Measurements from ENCODE around the gene PSMD8.

DNA sequence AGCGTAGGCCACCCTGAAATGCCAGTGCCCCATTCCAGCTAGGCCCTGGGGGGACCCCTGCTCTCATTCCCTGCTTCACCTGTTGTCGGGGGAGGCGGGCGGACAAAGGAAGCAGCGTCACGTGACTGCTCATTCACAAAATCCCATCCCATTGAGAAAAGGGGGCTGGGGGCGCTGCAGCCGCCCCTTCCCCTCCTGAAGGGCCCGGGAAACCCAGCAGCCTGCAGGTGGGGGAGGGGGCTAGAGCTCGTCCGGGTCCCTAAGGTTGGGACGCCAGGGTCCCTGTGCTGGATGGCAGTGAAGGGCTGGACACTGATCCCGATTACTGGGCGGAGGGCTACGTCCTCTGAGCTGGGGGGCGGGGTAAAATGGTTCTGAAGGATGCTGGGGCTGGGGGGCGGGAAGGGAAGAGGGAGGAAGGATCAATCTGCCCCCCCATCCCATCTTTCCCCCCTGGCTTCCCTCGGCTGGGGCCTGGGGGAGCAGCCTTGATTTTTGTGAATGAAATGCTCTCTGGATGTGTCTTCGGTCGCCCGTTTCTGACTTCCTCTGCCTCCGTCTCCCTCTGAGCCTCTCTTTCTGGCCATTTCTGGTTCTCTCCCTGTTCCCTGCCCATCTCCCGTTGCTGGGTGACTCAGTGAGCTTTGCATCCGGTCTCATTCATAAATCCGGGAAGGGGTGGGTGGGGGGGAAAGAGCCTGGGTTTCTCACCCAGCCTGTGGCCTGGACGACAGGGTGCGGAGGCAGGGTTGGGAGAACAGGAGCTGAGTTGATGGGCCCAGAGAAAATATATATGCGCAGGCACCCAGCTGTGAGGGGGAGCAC lies 14.9 kb downstream of the PSMD8 start:
- TF ChIP-seq, protein P1, sequence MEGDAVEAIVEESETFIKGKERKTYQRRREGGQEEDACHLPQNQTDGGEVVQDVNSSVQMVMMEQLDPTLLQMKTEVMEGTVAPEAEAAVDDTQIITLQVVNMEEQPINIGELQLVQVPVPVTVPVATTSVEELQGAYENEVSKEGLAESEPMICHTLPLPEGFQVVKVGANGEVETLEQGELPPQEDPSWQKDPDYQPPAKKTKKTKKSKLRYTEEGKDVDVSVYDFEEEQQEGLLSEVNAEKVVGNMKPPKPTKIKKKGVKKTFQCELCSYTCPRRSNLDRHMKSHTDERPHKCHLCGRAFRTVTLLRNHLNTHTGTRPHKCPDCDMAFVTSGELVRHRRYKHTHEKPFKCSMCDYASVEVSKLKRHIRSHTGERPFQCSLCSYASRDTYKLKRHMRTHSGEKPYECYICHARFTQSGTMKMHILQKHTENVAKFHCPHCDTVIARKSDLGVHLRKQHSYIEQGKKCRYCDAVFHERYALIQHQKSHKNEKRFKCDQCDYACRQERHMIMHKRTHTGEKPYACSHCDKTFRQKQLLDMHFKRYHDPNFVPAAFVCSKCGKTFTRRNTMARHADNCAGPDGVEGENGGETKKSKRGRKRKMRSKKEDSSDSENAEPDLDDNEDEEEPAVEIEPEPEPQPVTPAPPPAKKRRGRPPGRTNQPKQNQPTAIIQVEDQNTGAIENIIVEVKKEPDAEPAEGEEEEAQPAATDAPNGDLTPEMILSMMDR (IDR thresholded peaks at IDR 0.05; ENCODE audit: low read depth, low read length, missing input control): no peak
- TF ChIP-seq SP1 (IDR thresholded peaks at IDR 0.05) (no peak), EGR1 (IDR thresholded peaks at IDR 0.05; ENCODE audit: low read depth in 2 of 2) (no peak), YY1 (IDR thresholded peaks at IDR 0.05) (no peak), RXRA (IDR thresholded peaks at IDR 0.05) (no peak), TAF1 (conservative IDR thresholded peaks at IDR 0.05) (no peak), HNF4A (conservative IDR thresholded peaks at IDR 0.05) (no peak), RAD21 (IDR thresholded peaks at IDR 0.05) (no peak)
- TF ChIP-seq, protein P2, sequence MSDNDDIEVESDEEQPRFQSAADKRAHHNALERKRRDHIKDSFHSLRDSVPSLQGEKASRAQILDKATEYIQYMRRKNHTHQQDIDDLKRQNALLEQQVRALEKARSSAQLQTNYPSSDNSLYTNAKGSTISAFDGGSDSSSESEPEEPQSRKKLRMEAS (IDR thresholded peaks at IDR 0.05): no peak
- TF ChIP-seq, protein P3, sequence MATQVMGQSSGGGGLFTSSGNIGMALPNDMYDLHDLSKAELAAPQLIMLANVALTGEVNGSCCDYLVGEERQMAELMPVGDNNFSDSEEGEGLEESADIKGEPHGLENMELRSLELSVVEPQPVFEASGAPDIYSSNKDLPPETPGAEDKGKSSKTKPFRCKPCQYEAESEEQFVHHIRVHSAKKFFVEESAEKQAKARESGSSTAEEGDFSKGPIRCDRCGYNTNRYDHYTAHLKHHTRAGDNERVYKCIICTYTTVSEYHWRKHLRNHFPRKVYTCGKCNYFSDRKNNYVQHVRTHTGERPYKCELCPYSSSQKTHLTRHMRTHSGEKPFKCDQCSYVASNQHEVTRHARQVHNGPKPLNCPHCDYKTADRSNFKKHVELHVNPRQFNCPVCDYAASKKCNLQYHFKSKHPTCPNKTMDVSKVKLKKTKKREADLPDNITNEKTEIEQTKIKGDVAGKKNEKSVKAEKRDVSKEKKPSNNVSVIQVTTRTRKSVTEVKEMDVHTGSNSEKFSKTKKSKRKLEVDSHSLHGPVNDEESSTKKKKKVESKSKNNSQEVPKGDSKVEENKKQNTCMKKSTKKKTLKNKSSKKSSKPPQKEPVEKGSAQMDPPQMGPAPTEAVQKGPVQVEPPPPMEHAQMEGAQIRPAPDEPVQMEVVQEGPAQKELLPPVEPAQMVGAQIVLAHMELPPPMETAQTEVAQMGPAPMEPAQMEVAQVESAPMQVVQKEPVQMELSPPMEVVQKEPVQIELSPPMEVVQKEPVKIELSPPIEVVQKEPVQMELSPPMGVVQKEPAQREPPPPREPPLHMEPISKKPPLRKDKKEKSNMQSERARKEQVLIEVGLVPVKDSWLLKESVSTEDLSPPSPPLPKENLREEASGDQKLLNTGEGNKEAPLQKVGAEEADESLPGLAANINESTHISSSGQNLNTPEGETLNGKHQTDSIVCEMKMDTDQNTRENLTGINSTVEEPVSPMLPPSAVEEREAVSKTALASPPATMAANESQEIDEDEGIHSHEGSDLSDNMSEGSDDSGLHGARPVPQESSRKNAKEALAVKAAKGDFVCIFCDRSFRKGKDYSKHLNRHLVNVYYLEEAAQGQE (IDR thresholded peaks at IDR 0.05): no peak
- TF ChIP-seq, protein P4, sequence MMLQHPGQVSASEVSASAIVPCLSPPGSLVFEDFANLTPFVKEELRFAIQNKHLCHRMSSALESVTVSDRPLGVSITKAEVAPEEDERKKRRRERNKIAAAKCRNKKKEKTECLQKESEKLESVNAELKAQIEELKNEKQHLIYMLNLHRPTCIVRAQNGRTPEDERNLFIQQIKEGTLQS (IDR thresholded peaks at IDR 0.05): no peak
- TF ChIP-seq, protein P5, sequence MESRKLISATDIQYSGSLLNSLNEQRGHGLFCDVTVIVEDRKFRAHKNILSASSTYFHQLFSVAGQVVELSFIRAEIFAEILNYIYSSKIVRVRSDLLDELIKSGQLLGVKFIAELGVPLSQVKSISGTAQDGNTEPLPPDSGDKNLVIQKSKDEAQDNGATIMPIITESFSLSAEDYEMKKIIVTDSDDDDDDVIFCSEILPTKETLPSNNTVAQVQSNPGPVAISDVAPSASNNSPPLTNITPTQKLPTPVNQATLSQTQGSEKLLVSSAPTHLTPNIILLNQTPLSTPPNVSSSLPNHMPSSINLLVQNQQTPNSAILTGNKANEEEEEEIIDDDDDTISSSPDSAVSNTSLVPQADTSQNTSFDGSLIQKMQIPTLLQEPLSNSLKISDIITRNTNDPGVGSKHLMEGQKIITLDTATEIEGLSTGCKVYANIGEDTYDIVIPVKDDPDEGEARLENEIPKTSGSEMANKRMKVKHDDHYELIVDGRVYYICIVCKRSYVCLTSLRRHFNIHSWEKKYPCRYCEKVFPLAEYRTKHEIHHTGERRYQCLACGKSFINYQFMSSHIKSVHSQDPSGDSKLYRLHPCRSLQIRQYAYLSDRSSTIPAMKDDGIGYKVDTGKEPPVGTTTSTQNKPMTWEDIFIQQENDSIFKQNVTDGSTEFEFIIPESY (IDR thresholded peaks at IDR 0.05): no peak

Measured in liver (tissue), 3 donors.